ENCODE measurements around the gene CASR.

CASR gene

DNA sequence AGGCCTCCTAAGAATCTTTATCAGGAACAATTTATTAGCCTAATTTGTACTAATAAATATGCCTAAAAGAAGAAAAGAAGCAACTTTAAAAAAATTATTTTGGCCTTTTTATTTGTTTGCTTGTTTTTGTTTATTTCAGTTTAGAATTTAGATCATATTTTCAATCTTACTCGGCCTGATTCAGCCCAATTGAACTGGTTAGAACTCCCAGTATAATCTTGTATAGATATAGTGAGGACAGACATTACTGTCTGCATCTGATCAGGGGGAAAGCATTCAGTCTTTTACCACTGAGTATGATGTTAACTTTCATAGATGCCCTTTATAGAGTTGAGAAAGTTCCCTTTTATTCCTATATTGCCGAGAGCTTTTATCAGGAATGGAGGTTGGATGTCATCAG, 85.6 kb downstream of the CASR start:
- DNase-seq (ENCODE audit: extremely low read depth, insufficient read length) = no peak

DNA sequence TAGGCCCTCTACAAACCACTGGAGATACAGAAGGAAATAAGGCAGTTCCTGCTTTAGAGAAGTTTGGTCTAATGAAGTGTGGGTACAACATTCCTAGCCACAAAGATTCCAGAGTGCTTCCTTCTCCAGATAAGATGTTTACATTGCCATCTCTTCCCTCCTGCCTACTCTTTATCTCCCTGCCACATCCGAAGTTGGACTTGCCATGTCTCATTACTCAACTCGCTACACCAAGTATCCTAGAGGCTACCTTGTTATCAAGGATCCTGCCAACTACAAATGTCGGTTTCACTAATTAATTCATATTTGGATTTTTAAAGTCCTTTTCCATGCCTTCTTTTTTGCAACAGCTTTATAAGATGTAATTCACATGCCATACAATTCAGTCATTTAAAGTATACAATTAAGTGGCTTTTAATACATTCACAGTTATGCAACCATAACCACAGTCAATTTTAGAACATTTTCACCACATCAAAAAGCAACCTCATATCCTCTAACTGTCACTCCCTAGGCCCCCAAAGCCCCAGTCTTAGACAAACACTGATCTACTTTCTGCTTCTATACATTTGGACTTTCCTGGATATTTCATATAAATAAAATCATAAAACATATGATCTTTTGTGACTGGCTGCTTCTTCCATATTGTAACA, 87.9 kb downstream of the CASR start:
- no peaks in the 10 kb centered on the region for H3K36me3 ChIP-seq (ENCODE audit: control insufficient read depth, insufficient read depth, low read length)
- DNase-seq (ENCODE audit: extremely low read depth, insufficient read length) = no peak
- H3K4me3 ChIP-seq (replicated peaks; ENCODE audit: low read depth, low read length) = no peak overlapping the region
- no peaks in the 10 kb centered on the region for H3K27me3 ChIP-seq (replicated peaks; ENCODE audit: control insufficient read depth, insufficient read depth, low read length)
- TF ChIP-seq, protein P1, sequence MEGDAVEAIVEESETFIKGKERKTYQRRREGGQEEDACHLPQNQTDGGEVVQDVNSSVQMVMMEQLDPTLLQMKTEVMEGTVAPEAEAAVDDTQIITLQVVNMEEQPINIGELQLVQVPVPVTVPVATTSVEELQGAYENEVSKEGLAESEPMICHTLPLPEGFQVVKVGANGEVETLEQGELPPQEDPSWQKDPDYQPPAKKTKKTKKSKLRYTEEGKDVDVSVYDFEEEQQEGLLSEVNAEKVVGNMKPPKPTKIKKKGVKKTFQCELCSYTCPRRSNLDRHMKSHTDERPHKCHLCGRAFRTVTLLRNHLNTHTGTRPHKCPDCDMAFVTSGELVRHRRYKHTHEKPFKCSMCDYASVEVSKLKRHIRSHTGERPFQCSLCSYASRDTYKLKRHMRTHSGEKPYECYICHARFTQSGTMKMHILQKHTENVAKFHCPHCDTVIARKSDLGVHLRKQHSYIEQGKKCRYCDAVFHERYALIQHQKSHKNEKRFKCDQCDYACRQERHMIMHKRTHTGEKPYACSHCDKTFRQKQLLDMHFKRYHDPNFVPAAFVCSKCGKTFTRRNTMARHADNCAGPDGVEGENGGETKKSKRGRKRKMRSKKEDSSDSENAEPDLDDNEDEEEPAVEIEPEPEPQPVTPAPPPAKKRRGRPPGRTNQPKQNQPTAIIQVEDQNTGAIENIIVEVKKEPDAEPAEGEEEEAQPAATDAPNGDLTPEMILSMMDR (IDR thresholded peaks at IDR 0.05; ENCODE audit: insufficient read depth, low read length, poor library complexity, severe bottlenecking) = no peak

More for the DNA sequence above, 85.6 kb downstream of the CASR start:
- Histone ChIP-seq H3K36me3 (ENCODE audit: control insufficient read depth, insufficient read depth, low read length) (no peaks in the 10 kb centered on the region), H3K4me3 (replicated peaks; ENCODE audit: low read depth, low read length) (no peak overlapping the region), H3K27me3 (replicated peaks; ENCODE audit: control insufficient read depth, insufficient read depth, low read length) (no peaks in the 10 kb centered on the region)
- TF ChIP-seq, protein P1 (IDR thresholded peaks at IDR 0.05; ENCODE audit: insufficient read depth, low read length, poor library complexity, severe bottlenecking) = no peak

DNA sequence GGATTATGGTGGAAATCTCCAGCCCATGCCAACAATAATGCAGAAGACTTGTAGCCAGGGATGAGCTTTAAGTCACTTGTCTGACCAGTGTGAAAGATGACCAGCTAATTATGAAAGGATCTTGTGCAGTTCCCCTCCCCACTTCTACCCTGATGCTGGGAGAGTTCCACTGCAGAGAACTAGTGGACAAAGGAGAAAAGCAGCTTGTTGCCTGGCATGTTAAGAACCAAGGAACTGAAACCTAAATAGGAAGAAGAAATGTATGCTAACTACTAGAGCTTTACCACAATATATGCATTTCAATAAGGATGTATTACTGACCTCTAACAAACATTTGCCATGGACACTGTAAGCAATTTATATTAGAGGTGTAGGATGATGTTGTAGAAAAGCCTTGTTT, 89.4 kb downstream of the CASR start:
- no peaks in the 10 kb centered on the region for H3K27me3 ChIP-seq (replicated peaks; ENCODE audit: control insufficient read depth, insufficient read depth, low read length)
- no peak overlapping the region for H3K4me3 ChIP-seq (replicated peaks; ENCODE audit: low read depth, low read length)
- TF ChIP-seq, protein P1 (IDR thresholded peaks at IDR 0.05; ENCODE audit: insufficient read depth, low read length, poor library complexity, severe bottlenecking) = no peak
- no peak for DNase-seq (ENCODE audit: extremely low read depth, insufficient read length)
- no peaks in the 10 kb centered on the region for H3K36me3 ChIP-seq (ENCODE audit: control insufficient read depth, insufficient read depth, low read length)

DNA sequence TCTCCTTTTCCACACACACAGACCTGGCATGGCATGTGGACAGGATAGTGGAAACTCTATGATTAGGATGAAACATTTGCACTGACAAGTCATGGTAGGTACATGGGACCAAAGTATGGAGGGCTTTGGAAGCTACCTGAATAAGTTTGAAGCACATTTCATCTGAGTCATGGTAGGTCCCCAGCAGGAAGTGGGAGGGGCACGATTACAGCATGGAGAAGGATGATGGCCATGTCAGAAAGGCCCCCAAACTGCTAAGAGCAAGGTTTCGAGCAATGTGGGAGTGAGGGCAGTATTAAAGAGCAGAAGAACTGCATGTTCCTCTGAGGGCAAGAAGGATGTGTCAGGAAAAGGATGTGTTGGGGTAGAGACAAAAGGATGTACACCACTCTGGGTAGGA, 90.0 kb downstream of the CASR start:
- no peaks in the 10 kb centered on the region for H3K27me3 ChIP-seq (replicated peaks; ENCODE audit: control insufficient read depth, insufficient read depth, low read length)
- no peak for DNase-seq (ENCODE audit: extremely low read depth, insufficient read length)
- TF ChIP-seq, protein P1 (IDR thresholded peaks at IDR 0.05; ENCODE audit: insufficient read depth, low read length, poor library complexity, severe bottlenecking) = no peak
- H3K36me3 ChIP-seq (ENCODE audit: control insufficient read depth, insufficient read depth, low read length) = no peaks in the 10 kb centered on the region
- no peak overlapping the region for H3K4me3 ChIP-seq (replicated peaks; ENCODE audit: low read depth, low read length)

DNA sequence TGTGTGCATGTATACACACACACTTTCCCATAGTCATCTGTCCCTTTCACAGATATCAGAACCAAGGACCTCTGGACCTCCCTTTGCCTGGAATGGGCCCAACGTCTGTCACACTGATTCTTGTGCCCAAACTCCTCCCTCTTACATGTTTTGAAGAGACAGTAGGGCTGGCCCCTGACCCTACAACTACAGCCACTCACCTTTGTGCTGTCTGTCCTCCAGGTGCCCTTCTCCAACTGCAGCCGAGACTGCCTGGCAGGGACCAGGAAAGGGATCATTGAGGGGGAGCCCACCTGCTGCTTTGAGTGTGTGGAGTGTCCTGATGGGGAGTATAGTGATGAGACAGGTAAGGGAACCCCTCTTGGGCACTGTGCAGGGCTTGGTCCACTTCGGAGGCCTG, 98.4 kb downstream of the CASR start:
- TF ChIP-seq, protein P1 (IDR thresholded peaks at IDR 0.05; ENCODE audit: insufficient read depth, low read length, poor library complexity, severe bottlenecking) = no peak
- Histone ChIP-seq H3K36me3 (ENCODE audit: control insufficient read depth, insufficient read depth, low read length) (no peaks in the 10 kb centered on the region), H3K27me3 (replicated peaks; ENCODE audit: control insufficient read depth, insufficient read depth, low read length) (no peaks in the 10 kb centered on the region), H3K4me3 (replicated peaks; ENCODE audit: low read depth, low read length) (no peak overlapping the region)
- DNase-seq (ENCODE audit: extremely low read depth, insufficient read length) = no peak

Measured in GM06990 (cell line).